Measurements from ENCODE around the gene AGBL5. TPM values are rescaled to one million over a fixed set of nuclear protein-coding genes. Genes with fewer than 3 reads are reported as not detected.

Gene AGBL5
- total RNA-seq, 1 experiment from 2014 or later = 55.4 TPM

DNA sequence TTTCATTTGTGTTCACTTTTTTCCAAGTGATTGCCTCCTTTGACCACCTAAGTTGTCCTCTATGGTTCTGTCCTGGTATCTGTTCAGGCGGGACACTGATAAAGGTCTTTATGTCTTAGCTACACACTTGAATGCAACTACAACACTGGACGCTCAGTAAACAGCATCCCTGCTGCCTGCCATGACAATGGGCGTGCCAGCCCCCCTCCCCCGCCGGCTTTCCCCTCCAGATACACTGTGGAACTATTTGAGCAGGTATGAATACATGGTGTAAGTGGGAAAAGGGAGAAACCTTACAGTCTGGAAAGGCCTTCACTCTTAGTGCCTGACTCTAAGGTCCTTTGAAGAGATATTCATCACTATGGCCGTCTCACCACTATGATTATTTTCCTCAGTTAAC is 5.7 kb downstream of the AGBL5 start:
- Histone ChIP-seq H3K79me1 (ENCODE audit: insufficient read depth, low read depth, low read length, poor library complexity, severe bottlenecking) (no peaks in the 10 kb centered on the region), H3K27me3 (ENCODE audit: insufficient read depth, low read length) (no peaks in the 10 kb centered on the region), H2BK120ac (ENCODE audit: low read depth, low read length, poor library complexity, severe bottlenecking) (no peak overlapping the region), H2BK12ac (ENCODE audit: insufficient read length, low read depth, low read length) (no peak overlapping the region), H3K79me2 (ENCODE audit: insufficient read depth, low read length) (no peaks in the 10 kb centered on the region), H3K27ac (ENCODE audit: insufficient read length, low read depth, low read length) (no peak overlapping the region), H2BK5ac (ENCODE audit: insufficient read length, low read length) (no peak overlapping the region), H3K9me3 (ENCODE audit: control insufficient read depth, low read depth, low read length) (no peaks in the 10 kb centered on the region), H3K23ac (ENCODE audit: insufficient read length, low read depth, low read length) (no peak overlapping the region), H4K8ac (replicated peaks; ENCODE audit: insufficient read length, low read depth, low read length) (no peak overlapping the region), H2BK20ac (ENCODE audit: low read depth, low read length, poor library complexity, severe bottlenecking) (no peak overlapping the region), H2AFZ (ENCODE audit: low read length) (no peak overlapping the region), H3K23me2 (ENCODE audit: insufficient read length, low read depth, low read length, poor library complexity, severe bottlenecking) (peaks cover 2% of the 10 kb centered on the region), H2BK15ac (ENCODE audit: low read depth, low read length) (no peak overlapping the region), H2AK5ac (ENCODE audit: insufficient read length, low read length) (no peak overlapping the region), H4K91ac (ENCODE audit: insufficient read length, low read depth, low read length) (no peak overlapping the region), H3K14ac (ENCODE audit: insufficient read depth, low read length) (no peak overlapping the region), H3K4me2 (ENCODE audit: insufficient read depth, insufficient read length, low read length) (no peak overlapping the region), H3K4me1 (ENCODE audit: insufficient read depth, low read length) (0 out of 2 replicates have a peak, but pooled peaks cover 3% of the 10 kb centered on the region), H3K9ac (ENCODE audit: extremely low read depth, insufficient read length, low read length) (no peak overlapping the region), H3K18ac (ENCODE audit: insufficient read length, low read depth, low read length) (no peak overlapping the region), H3K4ac (ENCODE audit: low read depth, low read length) (no peak overlapping the region), H4K20me1 (ENCODE audit: control insufficient read depth, insufficient read depth, insufficient read length) (no peaks in the 10 kb centered on the region), H3T11ph (ENCODE audit: low read length) (no peak overlapping the region), H4K5ac (ENCODE audit: insufficient read length, low read depth, low read length) (no peak overlapping the region), H3K56ac (ENCODE audit: insufficient read length, low read depth, low read length) (no peak overlapping the region)
- Mint-ChIP-seq H3K27ac (no peak overlapping the region), H3K4me3 (no peak overlapping the region), H3K27me3 (ENCODE audit: low read depth) (no peaks in the 10 kb centered on the region), H3K4me1 (peaks cover 2 to 6% of the 10 kb centered on the region in 2 experiments), H3K9me3 (no peaks in the 10 kb centered on the region), H3K36me3 (ENCODE audit: insufficient read depth in 1 of 3, low read depth in 3 of 3) (peaks cover 17 to 64% (median 53%) of the 10 kb centered on the region in 3 experiments; a peak in 6 of 7 replicates)
- WGBS (ENCODE audit: extremely low coverage, insufficient read length, low lambda C conversion rate) = no CpG with 5 or more reads among the region's 6 CpGs
- TF ChIP-seq, protein P1, sequence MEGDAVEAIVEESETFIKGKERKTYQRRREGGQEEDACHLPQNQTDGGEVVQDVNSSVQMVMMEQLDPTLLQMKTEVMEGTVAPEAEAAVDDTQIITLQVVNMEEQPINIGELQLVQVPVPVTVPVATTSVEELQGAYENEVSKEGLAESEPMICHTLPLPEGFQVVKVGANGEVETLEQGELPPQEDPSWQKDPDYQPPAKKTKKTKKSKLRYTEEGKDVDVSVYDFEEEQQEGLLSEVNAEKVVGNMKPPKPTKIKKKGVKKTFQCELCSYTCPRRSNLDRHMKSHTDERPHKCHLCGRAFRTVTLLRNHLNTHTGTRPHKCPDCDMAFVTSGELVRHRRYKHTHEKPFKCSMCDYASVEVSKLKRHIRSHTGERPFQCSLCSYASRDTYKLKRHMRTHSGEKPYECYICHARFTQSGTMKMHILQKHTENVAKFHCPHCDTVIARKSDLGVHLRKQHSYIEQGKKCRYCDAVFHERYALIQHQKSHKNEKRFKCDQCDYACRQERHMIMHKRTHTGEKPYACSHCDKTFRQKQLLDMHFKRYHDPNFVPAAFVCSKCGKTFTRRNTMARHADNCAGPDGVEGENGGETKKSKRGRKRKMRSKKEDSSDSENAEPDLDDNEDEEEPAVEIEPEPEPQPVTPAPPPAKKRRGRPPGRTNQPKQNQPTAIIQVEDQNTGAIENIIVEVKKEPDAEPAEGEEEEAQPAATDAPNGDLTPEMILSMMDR (conservative IDR thresholded peaks at IDR 0.05) = no peak
- no peak for DNase-seq
